Activated CD4-positive, alpha-beta T cell treated with anti-CD3 and anti-CD28 coated beads for 24 hours (primary cell): ENCODE measurements around the gene IL2RA.
"Not testable (repeated sequence)": the region's sequence is repeated elsewhere in the genome, so short reads cannot be mapped to it uniquely, and the experiment has no call there.

Experiments
- DNase-seq, 2 donors: peaks; one replicate each; pipeline ENCODE4 v3.0.0-alpha.2; 2020; ENCODE audit warnings: low read depth in 2 of 2

The IL2RA gene

DNA sequence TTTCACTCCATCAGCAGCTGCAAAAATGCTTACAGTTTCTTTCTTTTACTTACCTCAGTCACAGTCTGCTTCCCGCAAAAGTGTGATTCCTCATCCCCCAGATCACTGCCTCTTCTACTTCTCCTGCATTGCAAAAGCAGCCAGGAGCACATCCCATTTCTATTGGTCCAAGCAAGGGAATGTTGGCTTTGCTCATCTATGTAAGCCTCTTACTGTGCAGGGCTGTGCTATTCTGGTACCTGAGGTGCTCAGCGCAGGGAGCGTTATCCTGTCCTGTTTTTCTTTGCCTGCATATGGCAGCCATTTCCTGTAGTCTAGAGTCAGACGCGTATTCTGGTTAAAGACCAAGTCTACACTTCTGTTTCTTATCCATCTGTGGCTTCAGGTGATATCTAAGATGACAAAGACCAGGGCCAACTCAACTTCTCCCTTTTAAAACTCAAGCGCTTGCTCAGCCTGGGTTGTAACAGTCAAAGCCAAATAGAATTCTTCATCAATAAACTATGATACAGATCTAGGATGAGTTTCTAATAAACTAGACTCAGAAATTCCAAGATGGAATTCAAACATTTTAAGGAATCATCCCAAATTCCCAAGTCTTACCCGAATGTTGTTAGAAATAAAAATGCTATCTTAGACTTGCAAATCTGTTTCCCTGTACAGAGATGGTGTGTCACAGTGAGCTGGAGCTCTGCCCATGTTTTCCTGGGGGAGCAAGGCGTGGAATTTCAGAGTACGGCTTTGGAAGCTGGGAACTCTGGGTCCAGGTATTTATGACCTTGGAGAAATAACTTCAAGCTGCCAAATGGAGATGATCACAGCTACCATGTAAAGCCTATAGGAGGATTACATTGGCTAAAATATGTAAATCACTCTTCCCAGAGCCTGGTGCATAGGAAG, 20.6 kb upstream of the IL2RA start:
- DNase-seq: no peak

DNA sequence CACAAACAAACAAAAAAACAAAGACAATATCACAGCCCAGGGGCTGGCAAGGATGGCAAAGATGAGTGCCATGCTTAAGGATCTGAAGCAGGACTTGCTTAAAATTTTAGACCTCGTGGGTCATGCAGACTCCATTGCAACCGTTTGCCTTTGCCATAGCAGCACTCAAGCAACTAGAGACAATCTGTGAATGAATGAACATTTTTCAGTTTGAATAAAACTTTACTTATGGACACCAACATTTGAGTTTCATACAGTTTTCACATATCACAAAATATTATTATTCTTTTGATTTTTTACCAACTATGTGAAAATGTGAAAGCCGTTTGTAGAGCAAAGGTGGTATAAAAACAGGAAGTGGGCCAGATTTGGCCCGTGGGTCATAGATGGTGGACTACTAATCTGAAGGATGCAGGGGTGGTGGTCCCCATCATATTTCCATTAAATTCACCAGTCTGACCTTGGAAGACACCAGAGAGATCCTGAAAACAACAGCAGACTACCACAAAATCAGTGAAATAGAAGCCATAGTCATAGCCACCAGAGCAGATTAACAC, 18.3 kb upstream of the IL2RA start:
- DNase-seq: no peak

GRCh38 chr10:6079044-6079443, 16.9 kb upstream of the IL2RA start:
- no peak for DNase-seq

- no peak for DNase-seq
These were observed 15.0 kb upstream of the IL2RA start for GRCh38 chr10:6077071-6077675.

- DNase-seq: no peak
These were observed 12.5 kb upstream of the IL2RA start for GRCh38 chr10:6074489-6075301.

- DNase-seq: no peak
These were observed 10.2 kb upstream of the IL2RA start for GRCh38 chr10:6072215-6072934.

DNA sequence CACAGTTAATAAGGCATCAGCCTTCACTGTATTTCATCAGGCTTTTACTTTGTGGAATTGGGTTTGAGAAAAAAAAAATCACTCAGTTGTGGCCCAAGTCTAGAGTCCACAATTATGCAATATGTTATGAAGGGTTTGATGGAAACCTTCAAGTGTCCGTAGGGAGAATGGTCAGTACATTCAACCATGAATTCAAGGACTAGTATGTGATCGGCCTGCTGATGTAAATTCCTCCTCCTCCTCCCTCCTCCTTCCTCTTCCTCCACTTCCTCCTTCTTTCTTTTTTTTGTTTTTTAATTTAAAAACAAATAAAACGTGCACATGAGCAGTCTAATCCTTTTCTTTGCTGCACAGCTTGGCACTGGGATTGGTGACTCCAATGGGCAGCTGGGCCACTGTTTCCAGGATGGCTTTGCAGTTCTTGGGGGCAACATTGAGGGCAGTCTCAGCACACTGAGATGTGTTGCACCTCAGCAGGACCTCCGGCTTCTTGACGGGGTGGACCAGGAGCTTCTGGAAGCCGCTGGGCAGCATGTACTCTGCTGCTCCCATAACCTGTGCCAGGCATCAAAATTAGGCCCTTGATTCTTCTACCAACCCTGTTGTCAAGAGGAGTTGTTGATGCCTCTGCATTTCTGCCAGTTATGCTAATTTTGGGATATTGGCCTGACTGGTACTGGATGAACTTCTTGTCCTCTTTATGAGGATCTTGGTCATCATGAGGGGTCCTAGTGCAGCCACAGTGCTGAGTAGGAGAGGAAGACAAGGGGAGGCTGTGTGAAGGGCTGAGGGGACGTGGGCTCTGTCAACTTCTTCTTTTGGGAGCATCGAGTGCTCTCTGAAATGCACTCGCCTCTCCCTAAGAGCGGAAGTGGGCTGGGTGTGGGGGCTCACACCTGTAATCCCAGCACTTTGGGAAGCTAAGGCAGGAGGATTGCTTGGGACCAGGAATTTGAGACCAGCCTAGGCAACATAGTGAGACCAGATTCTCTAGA, 9.3 kb upstream of the IL2RA start:
- no peak for DNase-seq

GRCh38 chr10:6070660-6071059, 8.5 kb upstream of the IL2RA start:
- DNase-seq: peak in 1 of 2 donors; percentile 71

DNA sequence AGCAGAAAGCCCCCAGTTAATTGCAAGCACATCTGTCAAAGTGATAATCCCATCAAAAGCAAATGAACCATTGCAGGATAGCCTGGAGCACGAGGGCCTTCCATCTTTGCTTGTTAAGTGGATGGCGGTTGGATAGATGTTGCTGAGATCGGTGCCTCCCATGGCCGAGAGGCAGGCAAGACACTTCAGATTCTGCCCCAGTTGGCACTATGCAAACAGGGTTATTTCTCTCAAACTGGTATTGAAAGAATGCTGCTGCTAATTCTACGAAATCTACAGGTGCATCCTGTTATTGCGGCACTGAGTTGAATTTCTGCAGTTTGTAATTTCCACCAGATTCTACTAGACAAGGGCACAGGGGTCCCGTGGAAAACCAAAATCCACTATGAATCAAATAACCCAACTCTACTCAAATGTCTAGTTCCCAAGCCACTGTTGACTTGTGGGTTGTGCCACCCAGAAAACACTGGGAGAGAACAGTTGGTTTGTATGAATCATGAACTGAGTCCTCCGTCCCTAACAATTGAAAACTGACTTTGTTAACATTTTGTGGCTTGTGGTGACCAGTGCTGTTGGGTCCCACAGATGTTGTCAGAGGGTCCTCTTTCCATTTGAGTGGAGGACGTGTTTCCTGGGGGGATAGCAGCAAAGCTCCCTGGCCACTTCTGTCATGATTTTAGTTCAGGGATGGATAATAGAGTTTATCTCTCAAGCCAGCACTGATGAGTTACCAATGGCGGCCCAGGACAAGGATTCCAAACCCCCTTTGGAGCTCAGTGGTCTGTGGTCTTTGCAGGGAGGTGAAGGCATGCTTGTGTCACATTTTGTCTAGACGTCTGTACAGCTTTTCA, 7.1 kb upstream of the IL2RA start:
- DNase-seq: no peak

DNA sequence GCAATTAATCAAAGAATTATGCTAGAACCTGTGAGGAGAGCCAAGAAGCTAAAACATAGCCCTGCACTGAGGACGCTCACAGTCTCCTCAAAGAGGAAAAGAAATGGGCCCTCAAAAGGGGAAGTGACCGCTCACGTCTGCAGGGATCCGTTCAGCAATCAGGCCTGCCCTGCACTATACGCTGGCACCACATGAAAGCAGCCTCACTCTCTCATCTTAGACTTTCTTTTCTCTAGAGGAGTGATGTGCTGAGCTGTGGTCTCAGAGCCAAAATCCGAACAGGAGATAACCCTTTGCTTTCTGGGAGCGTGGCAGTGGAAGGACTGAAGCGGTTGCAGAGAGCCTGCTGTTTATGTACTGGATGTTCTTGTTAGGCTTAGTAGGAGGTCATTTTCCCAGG, 6.3 kb upstream of the IL2RA start:
- no peak for DNase-seq

DNA sequence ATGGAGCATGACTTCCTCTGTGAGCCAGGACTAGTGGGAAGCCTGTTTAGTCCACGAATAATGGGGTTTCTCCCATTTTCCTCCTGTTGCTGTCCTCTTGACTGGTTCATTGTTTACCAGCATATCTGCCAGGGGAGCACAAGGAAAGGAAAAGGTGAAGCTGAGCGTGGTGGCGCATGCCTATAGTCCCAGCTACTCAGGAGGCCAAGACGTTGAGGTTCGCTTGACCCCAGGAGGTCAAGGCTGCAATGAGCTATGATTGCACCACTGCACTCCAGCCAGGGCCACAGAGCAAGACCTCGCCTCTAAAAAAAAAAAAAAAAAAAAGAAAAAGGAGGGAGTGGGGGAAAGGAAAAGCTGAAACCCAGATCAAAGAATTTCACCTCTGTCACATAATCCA, 5.8 kb upstream of the IL2RA start:
- no peak for DNase-seq

DNA sequence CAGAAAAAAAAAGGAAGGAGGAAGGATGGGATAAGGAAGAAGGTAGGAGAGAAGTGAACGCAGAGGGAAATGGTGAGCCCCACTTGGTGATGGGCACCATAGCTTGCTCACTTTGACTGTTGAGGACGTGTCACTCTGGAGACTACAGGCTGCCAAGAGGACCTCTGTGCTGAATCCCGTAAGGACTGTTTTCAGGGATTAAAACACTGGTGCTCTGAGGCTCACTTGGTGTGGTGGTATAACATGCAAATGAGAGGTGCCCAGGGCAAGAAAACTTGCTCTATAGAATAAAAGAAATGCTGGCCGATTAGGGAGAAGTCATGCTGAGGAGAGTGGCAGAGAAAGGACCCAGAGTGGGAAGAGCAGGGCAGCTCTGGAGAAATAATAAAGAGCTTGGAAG, 5.3 kb upstream of the IL2RA start:
- no peak for DNase-seq

GRCh38 chr10:6065835-6066234, 3.7 kb upstream of the IL2RA start:
- no peak for DNase-seq

GRCh38 chr10:6065406-6065805, 3.2 kb upstream of the IL2RA start:
- no peak for DNase-seq

- not testable (repeated sequence) for DNase-seq
These were observed 2.6 kb upstream of the IL2RA start for GRCh38 chr10:6064726-6065125.

DNA sequence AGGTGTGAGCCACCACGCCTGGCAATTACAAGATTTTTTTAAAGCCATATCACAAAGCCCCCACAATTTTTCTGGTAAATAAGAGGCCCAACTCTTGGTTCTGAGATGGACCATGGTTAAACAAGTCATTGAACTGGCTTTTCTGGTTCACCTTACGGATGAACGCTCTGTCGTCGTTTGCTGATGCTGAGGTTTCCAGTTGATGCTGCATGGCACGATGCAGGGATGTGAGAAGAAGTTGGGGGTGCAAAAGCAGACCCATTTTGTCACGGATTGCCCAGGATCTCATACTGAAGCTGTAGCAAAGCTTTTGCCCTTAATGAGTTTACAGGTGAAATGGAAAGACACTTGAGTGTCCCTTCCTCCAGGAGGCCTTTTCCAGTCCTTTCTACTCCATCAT, 2.0 kb upstream of the IL2RA start:
- no peak for DNase-seq

DNA sequence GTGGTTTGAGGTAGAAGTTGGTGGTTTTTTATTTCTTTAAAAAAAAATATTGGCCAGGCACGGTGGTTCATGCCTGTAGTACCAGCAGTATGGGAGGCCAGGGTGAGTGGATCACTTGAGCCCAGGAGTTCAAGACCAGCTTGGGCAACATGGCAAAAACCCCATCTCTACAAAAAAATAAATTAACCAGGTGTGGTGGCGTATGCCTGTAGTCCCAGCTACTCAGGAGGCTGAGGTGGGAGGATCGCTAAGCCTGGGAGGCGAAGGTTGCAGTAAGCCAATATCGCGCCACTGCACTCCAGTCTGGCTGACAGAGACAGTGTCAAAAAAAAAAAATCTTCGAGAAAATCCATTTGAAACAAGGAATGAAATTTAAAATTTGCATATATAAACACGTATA, 1.1 kb downstream of the IL2RA start:
- no peak for DNase-seq

DNA sequence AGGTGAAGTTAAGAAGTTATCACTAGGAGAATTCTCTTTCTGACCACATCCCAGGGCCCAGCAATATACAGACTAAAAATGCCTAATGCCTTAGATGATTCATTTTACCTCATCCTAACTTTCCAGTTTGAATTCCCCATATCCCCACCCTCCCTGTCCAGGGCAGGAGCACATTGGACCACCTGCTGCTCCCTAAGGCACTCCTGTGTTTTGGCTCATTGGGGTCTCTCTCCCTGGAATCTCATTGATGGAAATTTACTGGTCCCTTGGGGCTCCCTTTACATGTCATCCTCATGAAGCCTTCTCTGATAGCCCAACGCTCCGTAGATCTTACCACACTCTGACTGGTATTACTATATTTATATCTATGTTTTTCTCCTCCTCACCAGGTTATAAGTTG, 2.7 kb downstream of the IL2RA start:
- no peak for DNase-seq

- no peak for DNase-seq
These were observed 3.3 kb downstream of the IL2RA start for GRCh38 chr10:6058682-6059475.
